Mucosa of rectum (tissue), 2 donors: ENCODE data around the gene TUBB8B.
"Not testable (repeated sequence)": the region's sequence is repeated elsewhere in the genome, so short reads cannot be mapped to it uniquely, and the experiment has no call there.

Experiments
- H3K27ac ChIP-seq, 2 donors: one replicate each; pipeline ENCODE4 v1.7.0; 2013; ENCODE audit warnings: inconsistent platforms in 2 of 2, low read depth in 2 of 2, low read length in 2 of 2
- H3K27me3 ChIP-seq, 2 donors: one replicate each; pipeline ENCODE4 v1.7.0; 2013; ENCODE audit warnings: low read length in 2 of 2; ENCODE audit not compliant: control insufficient read depth in 2 of 2, insufficient read depth in 2 of 2
- H3K36me3 ChIP-seq, 2 donors: one replicate each; pipeline ENCODE4 v1.7.0; 2013; ENCODE audit warnings: low read length in 2 of 2; ENCODE audit not compliant: control insufficient read depth in 2 of 2, insufficient read depth in 2 of 2
- H3K4me1 ChIP-seq, 2 donors: one replicate each; pipeline ENCODE4 v1.7.0; 2013; ENCODE audit warnings: low read length in 2 of 2, mild to moderate bottlenecking in 1 of 2; ENCODE audit not compliant: control insufficient read depth in 2 of 2, insufficient read depth in 2 of 2
- H3K4me3 ChIP-seq, 2 donors: one replicate each; pipeline ENCODE4 v1.7.0; 2013; ENCODE audit warnings: low read length in 2 of 2
- H3K9ac ChIP-seq, 2 donors: one replicate each; pipeline ENCODE4 v1.7.0; 2013; ENCODE audit warnings: low read length in 2 of 2, low read depth in 1 of 2, mild to moderate bottlenecking in 1 of 2
- H3K9me3 ChIP-seq, 2 donors: one replicate each; pipeline ENCODE4 v1.7.0; 2013; ENCODE audit warnings: low read length in 2 of 2; ENCODE audit not compliant: control insufficient read depth in 2 of 2
- donor health status: healthy.
- donor health status: Normal muscosa, but diverticular disease.

TUBB8B gene

DNA sequence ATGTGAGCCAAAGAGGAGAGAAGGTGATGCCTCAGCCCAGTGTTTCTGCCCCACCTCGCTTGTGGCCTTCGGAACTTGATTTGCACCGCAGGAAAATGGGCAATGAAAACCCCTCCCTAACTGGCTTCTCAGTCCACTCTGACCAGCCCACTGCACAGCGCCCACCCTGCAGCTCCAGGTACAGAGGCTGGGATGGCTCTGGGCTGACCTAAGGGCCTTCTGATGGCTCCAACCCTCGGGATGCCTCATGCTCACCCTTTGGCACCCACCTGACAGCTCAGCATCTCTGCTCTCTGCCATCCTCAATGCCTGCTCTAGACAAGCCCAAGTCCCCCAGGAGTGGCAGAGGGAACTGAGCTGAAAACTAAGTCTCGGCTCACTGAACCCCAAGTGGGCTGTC lies 36.2 kb downstream of the TUBB8B start:
- not testable (repeated sequence) for H3K4me1 ChIP-seq, H3K9me3 ChIP-seq, H3K4me3 ChIP-seq, H3K27ac ChIP-seq, H3K9ac ChIP-seq, H3K27me3 ChIP-seq, H3K36me3 ChIP-seq

DNA sequence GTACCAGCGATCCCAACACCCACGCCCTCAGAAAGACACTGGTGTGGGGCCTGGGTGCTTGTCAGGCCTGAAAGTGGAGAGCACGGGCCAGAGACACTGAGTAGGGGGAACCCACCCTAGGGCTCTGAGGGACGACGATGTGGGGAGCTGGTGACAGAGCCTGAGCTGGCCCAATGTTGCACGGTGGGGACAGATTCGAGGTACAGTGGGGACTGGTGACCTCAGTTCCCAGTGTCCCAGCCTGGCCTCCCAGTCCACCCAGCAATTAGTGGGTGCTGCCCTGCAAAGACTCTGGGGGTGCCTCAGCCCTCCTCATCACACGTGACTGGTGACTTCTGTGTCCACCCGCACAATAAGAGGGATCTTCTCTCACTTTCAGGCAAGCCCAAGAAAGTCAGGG lies 36.6 kb downstream of the TUBB8B start:
- H3K9ac ChIP-seq, H3K27ac ChIP-seq, H3K4me1 ChIP-seq: not testable (repeated sequence)

DNA sequence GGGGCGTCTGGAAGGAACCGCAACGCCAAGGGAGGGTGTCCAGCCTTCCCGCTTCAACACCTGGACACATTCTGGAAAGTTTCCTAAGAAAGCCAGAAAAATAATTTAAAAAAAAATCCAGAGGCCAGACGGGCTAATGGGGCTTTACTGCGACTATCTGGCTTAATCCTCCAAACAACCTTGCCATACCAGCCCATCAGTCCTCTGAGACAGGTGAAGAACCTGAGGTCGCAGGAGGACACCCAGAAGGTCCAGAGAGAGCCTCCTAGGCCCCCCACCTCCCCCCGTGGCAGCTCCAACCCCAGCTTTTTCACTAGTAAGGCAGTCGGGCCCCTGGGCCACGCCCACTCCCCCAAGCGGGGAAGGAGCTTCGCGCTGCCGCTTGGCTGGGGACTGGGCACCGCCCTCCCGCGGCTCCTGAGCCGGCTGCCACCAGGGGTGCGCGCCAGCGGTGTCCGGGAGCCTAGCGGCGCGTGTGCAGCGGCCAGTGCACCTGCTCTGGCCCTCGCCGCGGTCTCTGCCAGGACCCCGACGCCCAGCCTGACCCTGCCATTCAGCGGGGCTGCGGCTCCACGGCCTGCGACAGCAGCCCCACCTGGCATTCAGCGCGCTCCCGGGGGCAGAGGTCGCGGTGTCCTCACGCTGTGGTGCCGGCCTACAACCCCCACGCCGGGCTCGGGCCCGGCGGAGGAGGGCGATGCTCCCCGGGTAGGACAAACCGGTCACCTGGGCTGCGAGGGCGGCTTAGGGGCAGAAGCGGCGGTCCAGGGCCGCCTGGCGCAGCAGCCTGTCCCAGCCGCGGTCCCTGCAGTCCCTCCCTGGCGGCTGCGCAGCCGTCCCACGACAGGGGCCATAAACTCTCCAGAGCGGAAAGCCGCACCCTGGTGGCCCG lies 37.8 kb downstream of the TUBB8B start:
- H3K27ac ChIP-seq, H3K4me3 ChIP-seq, H3K9me3 ChIP-seq, H3K9ac ChIP-seq, H3K36me3 ChIP-seq, H3K4me1 ChIP-seq, H3K27me3 ChIP-seq: not testable (repeated sequence)

More for the DNA sequence above, 36.6 kb downstream of the TUBB8B start:
- H3K9me3 ChIP-seq, H3K4me3 ChIP-seq, H3K36me3 ChIP-seq, H3K27me3 ChIP-seq: not testable (repeated sequence)

DNA sequence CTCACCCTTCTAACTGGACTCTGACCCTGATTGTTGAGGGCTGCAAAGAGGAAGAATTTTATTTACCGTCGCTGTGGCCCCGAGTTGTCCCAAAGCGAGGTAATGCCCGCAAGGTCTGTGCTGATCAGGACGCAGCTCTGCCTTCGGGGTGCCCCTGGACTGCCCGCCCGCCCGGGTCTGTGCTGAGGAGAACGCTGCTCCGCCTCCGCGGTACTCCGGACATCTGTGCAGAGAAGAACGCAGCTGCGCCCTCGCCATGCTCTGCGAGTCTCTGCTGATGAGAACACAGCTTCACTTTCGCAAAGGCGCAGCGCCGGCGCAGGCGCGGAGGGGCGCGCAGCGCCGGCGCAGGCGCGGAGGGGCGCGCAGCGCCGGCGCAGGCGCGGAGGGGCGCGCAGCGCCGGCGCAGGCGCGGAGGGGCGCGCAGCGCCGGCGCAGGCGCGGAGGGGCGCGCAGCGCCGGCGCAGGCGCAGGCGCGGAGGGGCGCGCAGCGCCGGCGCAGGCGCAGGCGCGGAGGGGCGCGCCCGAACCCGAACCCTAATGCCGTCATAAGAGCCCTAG lies 38.7 kb downstream of the TUBB8B start:
- not testable (repeated sequence) for H3K9ac ChIP-seq, H3K27ac ChIP-seq, H3K4me3 ChIP-seq, H3K36me3 ChIP-seq, H3K9me3 ChIP-seq, H3K27me3 ChIP-seq, H3K4me1 ChIP-seq

DNA sequence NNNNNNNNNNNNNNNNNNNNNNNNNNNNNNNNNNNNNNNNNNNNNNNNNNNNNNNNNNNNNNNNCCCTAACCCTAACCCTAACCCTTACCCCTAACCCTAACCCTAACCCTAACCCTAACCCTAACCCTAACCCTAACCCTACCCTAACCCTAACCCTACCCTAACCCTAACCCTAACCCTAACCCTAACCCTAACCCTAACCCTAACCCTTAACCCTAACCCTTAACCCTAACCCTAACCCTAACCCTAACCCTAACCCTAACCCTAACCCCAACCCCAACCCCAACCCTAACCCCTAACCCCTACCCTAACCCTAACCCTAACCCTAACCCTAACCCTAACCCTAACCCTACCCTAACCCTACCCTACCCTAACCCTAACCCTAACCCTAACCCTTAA lies 39.5 kb downstream of the TUBB8B start:
- not testable (repeated sequence) for H3K36me3 ChIP-seq

More for the DNA sequence above, 39.5 kb downstream of the TUBB8B start:
- not testable (repeated sequence) for H3K27me3 ChIP-seq, H3K27ac ChIP-seq, H3K4me3 ChIP-seq, H3K9ac ChIP-seq, H3K4me1 ChIP-seq, H3K9me3 ChIP-seq
